Measurements from ENCODE around the gene PACRG.
A peak's percentile ranks its signal among the peaks of the same experiment; 100 is the strongest.

The PACRG gene

GRCh38 chr6:163179061-163179460, 451.3 kb downstream of the PACRG start:
- TF ChIP-seq, protein P1, sequence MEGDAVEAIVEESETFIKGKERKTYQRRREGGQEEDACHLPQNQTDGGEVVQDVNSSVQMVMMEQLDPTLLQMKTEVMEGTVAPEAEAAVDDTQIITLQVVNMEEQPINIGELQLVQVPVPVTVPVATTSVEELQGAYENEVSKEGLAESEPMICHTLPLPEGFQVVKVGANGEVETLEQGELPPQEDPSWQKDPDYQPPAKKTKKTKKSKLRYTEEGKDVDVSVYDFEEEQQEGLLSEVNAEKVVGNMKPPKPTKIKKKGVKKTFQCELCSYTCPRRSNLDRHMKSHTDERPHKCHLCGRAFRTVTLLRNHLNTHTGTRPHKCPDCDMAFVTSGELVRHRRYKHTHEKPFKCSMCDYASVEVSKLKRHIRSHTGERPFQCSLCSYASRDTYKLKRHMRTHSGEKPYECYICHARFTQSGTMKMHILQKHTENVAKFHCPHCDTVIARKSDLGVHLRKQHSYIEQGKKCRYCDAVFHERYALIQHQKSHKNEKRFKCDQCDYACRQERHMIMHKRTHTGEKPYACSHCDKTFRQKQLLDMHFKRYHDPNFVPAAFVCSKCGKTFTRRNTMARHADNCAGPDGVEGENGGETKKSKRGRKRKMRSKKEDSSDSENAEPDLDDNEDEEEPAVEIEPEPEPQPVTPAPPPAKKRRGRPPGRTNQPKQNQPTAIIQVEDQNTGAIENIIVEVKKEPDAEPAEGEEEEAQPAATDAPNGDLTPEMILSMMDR (IDR thresholded peaks at IDR 0.05; ENCODE audit: insufficient read depth, low read length, missing control alignments): no peak
- no peak for DNase-seq (ENCODE audit: low read depth, low spot score)
- POLR2A ChIA-PET: no interaction called here
- H3K4me3 ChIP-seq (ENCODE audit: low read depth, low read length): no peak overlapping the region
- CTCF ChIA-PET: interaction anchor here (0.9 kb wide), 1 partner anchor 239 kb away, joined by 3 read pairs; no protein-coding TSS in a partner anchor

GRCh38 chr6:163179721-163180120, 451.9 kb downstream of the PACRG start:
- H3K4me3 ChIP-seq (ENCODE audit: low read depth, low read length): no peak overlapping the region
- DNase-seq (ENCODE audit: low read depth, low spot score): no peak
- ChIA-PET CTCF (interaction anchor here (0.9 kb wide), 1 partner anchor 238 kb away, joined by 3 read pairs; no protein-coding TSS in a partner anchor), POLR2A (no interaction called here)
- TF ChIP-seq, protein P1 (IDR thresholded peaks at IDR 0.05; ENCODE audit: insufficient read depth, low read length, missing control alignments): no peak

DNA sequence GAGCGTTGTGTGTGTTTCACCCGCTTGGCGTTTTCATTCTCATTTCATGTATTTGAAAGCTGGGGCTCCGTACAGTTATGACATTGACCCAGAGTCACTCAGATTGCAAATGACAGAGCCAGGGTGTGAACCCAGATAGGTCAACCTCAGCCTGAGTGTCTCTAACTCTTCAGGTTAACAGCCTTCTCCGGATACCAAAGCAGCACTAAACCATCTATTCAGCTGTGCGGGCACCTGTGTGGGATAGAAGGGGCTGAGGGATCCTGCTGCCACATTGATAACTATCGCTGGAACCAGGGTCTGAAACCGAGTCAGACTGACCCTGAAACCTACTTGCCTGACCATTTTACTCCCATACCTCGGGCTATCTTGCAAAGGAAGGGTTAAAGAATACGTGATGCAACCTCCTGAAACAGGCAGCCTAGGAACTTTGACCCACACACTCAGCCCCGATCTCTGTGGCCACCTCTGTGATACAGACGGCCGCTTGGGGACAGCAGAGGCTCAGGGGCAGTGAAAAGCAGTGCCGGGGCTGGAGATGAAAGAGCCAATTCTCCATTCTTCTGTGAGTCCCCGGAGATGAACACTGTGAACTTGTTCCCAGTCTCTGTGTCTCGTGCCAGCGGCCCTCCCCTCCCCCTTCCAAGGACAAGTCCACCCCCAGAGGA, 453.2 kb downstream of the PACRG start:
- ChIA-PET POLR2A (no interaction called here), CTCF (no interaction called here)
- no peak for DNase-seq (ENCODE audit: low read depth, low spot score)

GRCh38 chr6:163181666-163182180, 453.9 kb downstream of the PACRG start:
- TF ChIP-seq, protein P1 (IDR thresholded peaks at IDR 0.05; ENCODE audit: insufficient read depth, low read length, missing control alignments): no peak
- POLR2A ChIA-PET: no interaction called here
- no peak for DNase-seq (ENCODE audit: low read depth, low spot score)
- CTCF ChIA-PET: no interaction called here
- no peak overlapping the region for H3K4me3 ChIP-seq (ENCODE audit: low read depth, low read length)

More for the DNA sequence above, 453.2 kb downstream of the PACRG start:
- TF ChIP-seq, protein P1 (IDR thresholded peaks at IDR 0.05; ENCODE audit: insufficient read depth, low read length, missing control alignments): peak; percentile 51
- H3K4me3 ChIP-seq (ENCODE audit: low read depth, low read length): no peak overlapping the region

- CTCF ChIA-PET: no interaction called here
- TF ChIP-seq, protein P1 (IDR thresholded peaks at IDR 0.05; ENCODE audit: insufficient read depth, low read length, missing control alignments): no peak
- H3K4me3 ChIP-seq (ENCODE audit: low read depth, low read length): no peak overlapping the region
- DNase-seq (ENCODE audit: low read depth, low spot score): no peak
- POLR2A ChIA-PET: no interaction called here
Measured at GRCh38 chr6:163182696-163183095, 454.9 kb downstream of the PACRG start.

DNA sequence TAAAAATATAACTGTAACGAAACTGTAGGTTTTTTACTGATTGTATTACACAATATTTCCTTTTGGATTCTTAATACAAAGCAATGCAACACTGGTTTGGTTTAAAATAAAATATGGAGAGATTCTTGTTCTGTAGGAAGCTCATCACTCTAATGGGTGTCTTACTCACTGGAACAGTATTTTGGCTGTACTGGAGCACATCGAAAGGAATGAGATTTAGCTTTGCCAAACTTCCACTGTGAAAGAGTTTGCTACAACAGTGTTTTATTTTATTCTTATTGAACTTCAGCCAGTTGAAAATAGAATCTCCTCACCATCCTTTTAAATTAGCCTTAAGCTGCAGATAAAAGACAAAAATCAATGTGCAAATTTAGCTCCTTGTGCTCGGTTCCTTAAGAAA, 456.0 kb downstream of the PACRG start:
- CTCF ChIA-PET: no interaction called here
- TF ChIP-seq, protein P1 (IDR thresholded peaks at IDR 0.05; ENCODE audit: insufficient read depth, low read length, missing control alignments): no peak
- no peak overlapping the region for H3K4me3 ChIP-seq (ENCODE audit: low read depth, low read length)
- POLR2A ChIA-PET: no interaction called here
- DNase-seq (ENCODE audit: low read depth, low spot score): no peak

Measured in AG04449 (cell line).